Progenitor cell of endocrine pancreas (in vitro differentiated cells): Measurements from ENCODE around the gene DAAM2. TPM values are rescaled to one million over a fixed set of nuclear protein-coding genes. Genes with fewer than 3 reads are reported as not detected.

Experiments
- DNase-seq: peaks from one replicate; pipeline ENCODE4 v3.0.0; 2021; ENCODE audit warnings: low spot score; ENCODE audit not compliant: unreplicated experiment
- H3K27ac Mint-ChIP-seq: 2 replicates; pipeline ENCODE4 v1.8.0; 2021; ENCODE audit warnings: mild to moderate bottlenecking, moderate library complexity, mixed read lengths
- H3K27me3 Mint-ChIP-seq: 2 replicates; pipeline ENCODE4 v1.8.0; 2021; ENCODE audit warnings: mixed read lengths
- H3K36me3 Mint-ChIP-seq: 2 replicates; pipeline ENCODE4 v1.8.0; 2022; ENCODE audit warnings: mixed read lengths; ENCODE audit not compliant: insufficient read depth
- H3K4me1 Mint-ChIP-seq: 2 replicates; pipeline ENCODE4 v1.8.0; 2021; ENCODE audit warnings: low read depth, mixed read lengths
- H3K4me3 Mint-ChIP-seq: 2 replicates; pipeline ENCODE4 v1.8.0; 2021; ENCODE audit warnings: low read depth, mild to moderate bottlenecking, moderate library complexity, mixed read lengths
- H3K9me3 Mint-ChIP-seq: 2 replicates; pipeline ENCODE4 v1.8.0; 2021; ENCODE audit warnings: low read depth, mixed read lengths
- total RNA-seq: library from RNA; stranded (reverse); gene quantifications from 2 replicates; pipeline ENCODE4 v1.2.1, GENCODE V29; 2021
- TF ChIP-seq, protein P1 (sequence below): fragments of 200-600 bp; sonication (generic); IDR thresholded peaks from one replicate; pipeline ENCODE4 v1.5.0; 2021; ENCODE audit warnings: antibody characterized with exemption, mild to moderate bottlenecking; ENCODE audit not compliant: unreplicated experiment

DAAM2 gene
- total RNA-seq, 1 donor from 2014 or later, result 6.3 TPM

DNA sequence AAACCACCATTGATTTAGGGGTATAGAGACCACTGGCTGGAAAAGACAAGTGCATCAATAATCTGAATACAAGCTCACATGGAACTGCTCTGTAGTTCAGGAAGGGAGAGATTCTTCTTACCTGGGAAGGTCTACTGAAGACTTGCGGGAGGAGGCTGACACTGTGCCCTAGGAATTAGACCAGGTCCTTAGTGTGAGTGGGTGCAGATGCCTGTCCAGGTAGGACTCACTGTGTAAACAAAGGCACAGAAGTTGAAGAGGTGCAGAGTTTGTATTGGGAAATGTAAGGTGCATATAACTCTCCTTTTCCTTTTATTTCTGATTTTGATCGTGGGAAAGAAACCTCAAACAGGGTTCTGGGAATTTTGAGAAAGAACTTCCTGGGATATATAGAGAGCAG lies 66.8 kb downstream of the DAAM2 start:
- Mint-ChIP-seq H3K36me3 (no peaks in the 10 kb centered on the region), H3K27ac (no peak overlapping the region), H3K27me3 (peaks cover 7% of the 10 kb centered on the region), H3K9me3 (no peaks in the 10 kb centered on the region), H3K4me3 (no peak overlapping the region), H3K4me1 (no peaks in the 10 kb centered on the region)
- TF ChIP-seq, protein P1, sequence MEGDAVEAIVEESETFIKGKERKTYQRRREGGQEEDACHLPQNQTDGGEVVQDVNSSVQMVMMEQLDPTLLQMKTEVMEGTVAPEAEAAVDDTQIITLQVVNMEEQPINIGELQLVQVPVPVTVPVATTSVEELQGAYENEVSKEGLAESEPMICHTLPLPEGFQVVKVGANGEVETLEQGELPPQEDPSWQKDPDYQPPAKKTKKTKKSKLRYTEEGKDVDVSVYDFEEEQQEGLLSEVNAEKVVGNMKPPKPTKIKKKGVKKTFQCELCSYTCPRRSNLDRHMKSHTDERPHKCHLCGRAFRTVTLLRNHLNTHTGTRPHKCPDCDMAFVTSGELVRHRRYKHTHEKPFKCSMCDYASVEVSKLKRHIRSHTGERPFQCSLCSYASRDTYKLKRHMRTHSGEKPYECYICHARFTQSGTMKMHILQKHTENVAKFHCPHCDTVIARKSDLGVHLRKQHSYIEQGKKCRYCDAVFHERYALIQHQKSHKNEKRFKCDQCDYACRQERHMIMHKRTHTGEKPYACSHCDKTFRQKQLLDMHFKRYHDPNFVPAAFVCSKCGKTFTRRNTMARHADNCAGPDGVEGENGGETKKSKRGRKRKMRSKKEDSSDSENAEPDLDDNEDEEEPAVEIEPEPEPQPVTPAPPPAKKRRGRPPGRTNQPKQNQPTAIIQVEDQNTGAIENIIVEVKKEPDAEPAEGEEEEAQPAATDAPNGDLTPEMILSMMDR, result no peak
- no peak for DNase-seq

- TF ChIP-seq, protein P1, result no peak
- no peak for DNase-seq
- H3K4me3 Mint-ChIP-seq, result no peak overlapping the region
- no peaks in the 10 kb centered on the region for H3K4me1 Mint-ChIP-seq
- H3K27ac Mint-ChIP-seq, result no peak overlapping the region
- peaks cover 4% of the 10 kb centered on the region for H3K27me3 Mint-ChIP-seq
- no peaks in the 10 kb centered on the region for H3K36me3 Mint-ChIP-seq
- no peaks in the 10 kb centered on the region for H3K9me3 Mint-ChIP-seq
Measured at GRCh38 chr6:39861663-39862062, 69.5 kb downstream of the DAAM2 start.

DNA sequence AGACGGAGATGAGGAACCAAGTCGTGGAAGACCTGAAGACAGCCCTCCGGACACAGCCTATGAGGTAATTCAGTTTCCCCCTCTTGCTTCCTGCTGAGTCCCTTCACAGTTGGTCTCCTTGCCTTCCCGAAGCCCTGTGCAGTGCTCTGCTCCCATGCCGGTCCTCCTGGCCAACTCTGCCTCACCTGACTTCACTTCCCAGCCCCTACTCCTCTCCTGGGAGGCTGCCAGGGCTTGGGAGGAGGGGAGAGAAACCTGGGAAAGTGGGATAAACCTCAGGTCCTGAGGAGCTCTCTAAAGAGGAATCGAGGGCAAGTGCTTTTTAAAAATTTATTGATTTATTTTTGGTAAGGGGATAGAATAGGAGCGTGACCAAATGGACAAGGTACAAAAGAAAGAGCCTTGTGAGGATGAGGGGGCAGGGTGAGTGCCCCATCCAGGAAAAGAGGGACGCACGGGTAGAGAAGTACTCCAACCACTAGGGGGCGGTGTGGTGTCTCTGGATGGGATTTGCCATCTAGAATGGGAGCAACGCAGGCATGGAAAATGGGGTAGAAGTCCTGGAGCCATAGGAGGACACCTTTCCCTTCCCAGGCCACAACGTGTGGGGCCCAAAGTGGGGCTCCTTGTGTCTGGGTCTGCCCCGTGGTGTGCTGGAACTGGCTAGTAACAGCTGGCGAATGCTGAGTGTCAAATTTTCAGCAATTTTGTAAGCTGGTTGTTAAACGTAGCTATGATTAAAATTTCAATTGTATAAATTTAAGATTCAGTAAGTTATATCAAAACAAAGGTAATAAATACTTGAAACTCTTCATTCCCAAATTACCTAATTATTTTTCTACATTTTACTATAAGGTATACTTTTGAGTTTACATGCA lies 73.1 kb downstream of the DAAM2 start:
- Mint-ChIP-seq H3K4me3 (no peak overlapping the region), H3K27ac (peak overlapping the region; percentile 49), H3K9me3 (no peaks in the 10 kb centered on the region), H3K27me3 (peaks cover 4% of the 10 kb centered on the region), H3K36me3 (no peaks in the 10 kb centered on the region), H3K4me1 (no peaks in the 10 kb centered on the region)
- DNase-seq, result peak; percentile 32
- TF ChIP-seq, protein P1, result peak; percentile 61

DNA sequence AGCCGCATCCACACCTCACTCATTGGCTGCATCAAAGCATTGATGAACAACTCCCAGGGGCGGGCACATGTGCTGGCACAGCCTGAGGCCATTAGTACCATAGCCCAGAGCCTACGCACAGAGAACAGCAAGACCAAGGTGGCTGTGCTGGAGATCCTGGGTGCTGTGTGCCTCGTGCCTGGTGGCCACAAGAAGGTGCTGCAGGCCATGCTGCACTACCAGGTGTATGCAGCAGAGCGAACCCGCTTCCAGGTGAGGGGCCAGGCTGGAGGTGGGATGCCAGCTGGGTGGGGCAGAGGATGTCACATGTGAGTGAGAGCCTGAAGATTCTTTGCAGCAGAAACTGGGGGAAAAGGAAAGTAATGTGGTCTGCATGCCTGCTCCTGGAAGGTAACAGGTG lies 75.4 kb downstream of the DAAM2 start:
- Mint-ChIP-seq H3K4me3 (no peak overlapping the region), H3K9me3 (no peaks in the 10 kb centered on the region), H3K4me1 (no peaks in the 10 kb centered on the region), H3K27ac (no peak overlapping the region), H3K27me3 (no peaks in the 10 kb centered on the region), H3K36me3 (no peaks in the 10 kb centered on the region)
- TF ChIP-seq, protein P1, result peak; percentile 26
- DNase-seq, result no peak

GRCh38 chr6:39870950-39871349 lies 78.8 kb downstream of the DAAM2 start:
- no peak for DNase-seq
- no peak overlapping the region for H3K4me3 Mint-ChIP-seq
- no peak overlapping the region for H3K27ac Mint-ChIP-seq
- TF ChIP-seq, protein P1, result no peak
- peaks cover 5% of the 10 kb centered on the region for H3K36me3 Mint-ChIP-seq
- no peaks in the 10 kb centered on the region for H3K4me1 Mint-ChIP-seq
- H3K27me3 Mint-ChIP-seq, result no peaks in the 10 kb centered on the region
- H3K9me3 Mint-ChIP-seq, result no peaks in the 10 kb centered on the region
